ENCODE data around the gene NSUN4. TPM values are rescaled to one million over a fixed set of nuclear protein-coding genes. Genes with fewer than 3 reads are reported as not detected.

NSUN4 gene
- total RNA-seq (ENCODE audit: low replicate concordance), result 22.4 and 26.6 TPM in 2 replicates
- long read RNA-seq, full-length matches to known transcripts, result 18 of 23 reads
- long read RNA-seq, partial matches to known transcripts, result 2 of 23 reads
- long read RNA-seq, other reads (novel, unspliced or antisense), result 3 of 23 reads

GRCh38 chr1:46340404-46341221, at the start of gene NSUN4:
Gene NSUN4, plus strand, starts transcription at chr1:46340807. Its CDS starts 20 bp downstream, at chr1:46340827.
- peaks cover 15% of the 10 kb centered on the region for H3K36me3 Mint-ChIP-seq

DNA sequence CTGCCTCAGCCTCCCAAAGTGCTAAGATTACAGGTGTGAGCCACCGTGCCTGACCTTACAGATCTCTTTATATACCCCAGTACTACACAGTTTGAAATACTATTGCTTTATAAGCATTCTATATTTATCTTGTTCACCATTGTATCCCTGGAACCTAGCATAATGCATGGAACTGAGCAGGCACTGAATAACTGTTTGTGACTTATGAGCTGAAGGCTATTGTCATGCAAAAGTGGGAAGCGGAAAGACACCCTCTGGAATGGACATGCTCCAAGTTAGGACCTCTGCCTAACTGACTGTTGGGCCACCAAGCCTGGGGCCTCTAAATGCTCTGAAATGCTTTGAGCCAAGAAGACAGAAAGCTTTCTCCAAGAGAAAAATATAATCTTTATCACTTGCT, 45.3 kb upstream of the NSUN4 start:
- Mint-ChIP-seq H3K4me3 (no peak overlapping the region), H3K36me3 (peaks cover 34% of the 10 kb centered on the region), H3K9me3 (no peaks in the 10 kb centered on the region), H3K27me3 (no peaks in the 10 kb centered on the region), H3K27ac (no peak overlapping the region), H3K4me1 (ENCODE audit: unreplicated experiment) (peaks cover 7% of the 10 kb centered on the region)
- DNase-seq (ENCODE audit: extremely low spot score, unreplicated experiment), result no peak
- TF ChIP-seq, protein P1, sequence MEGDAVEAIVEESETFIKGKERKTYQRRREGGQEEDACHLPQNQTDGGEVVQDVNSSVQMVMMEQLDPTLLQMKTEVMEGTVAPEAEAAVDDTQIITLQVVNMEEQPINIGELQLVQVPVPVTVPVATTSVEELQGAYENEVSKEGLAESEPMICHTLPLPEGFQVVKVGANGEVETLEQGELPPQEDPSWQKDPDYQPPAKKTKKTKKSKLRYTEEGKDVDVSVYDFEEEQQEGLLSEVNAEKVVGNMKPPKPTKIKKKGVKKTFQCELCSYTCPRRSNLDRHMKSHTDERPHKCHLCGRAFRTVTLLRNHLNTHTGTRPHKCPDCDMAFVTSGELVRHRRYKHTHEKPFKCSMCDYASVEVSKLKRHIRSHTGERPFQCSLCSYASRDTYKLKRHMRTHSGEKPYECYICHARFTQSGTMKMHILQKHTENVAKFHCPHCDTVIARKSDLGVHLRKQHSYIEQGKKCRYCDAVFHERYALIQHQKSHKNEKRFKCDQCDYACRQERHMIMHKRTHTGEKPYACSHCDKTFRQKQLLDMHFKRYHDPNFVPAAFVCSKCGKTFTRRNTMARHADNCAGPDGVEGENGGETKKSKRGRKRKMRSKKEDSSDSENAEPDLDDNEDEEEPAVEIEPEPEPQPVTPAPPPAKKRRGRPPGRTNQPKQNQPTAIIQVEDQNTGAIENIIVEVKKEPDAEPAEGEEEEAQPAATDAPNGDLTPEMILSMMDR (conservative IDR thresholded peaks at IDR 0.05), result no peak

More at GRCh38 chr1:46340404-46341221, at the start of gene NSUN4:
- H3K9me3 Mint-ChIP-seq, result no peaks in the 10 kb centered on the region
- peak within 1 kb of the TSS; percentile 98 for H3K27ac Mint-ChIP-seq
- TF ChIP-seq, protein P1 (conservative IDR thresholded peaks at IDR 0.05), result peak; percentile 65
- DNase-seq (ENCODE audit: extremely low spot score, unreplicated experiment), result peak; percentile 89
- peak within 1 kb of the TSS; percentile 98 for H3K4me3 Mint-ChIP-seq
- peaks cover 28% of the 10 kb centered on the region for H3K4me1 Mint-ChIP-seq (ENCODE audit: unreplicated experiment)
- H3K27me3 Mint-ChIP-seq, result no peaks in the 10 kb centered on the region

GRCh38 chr1:46298387-46298786, 42.2 kb upstream of the NSUN4 start:
- TF ChIP-seq, protein P1 (conservative IDR thresholded peaks at IDR 0.05), result no peak
- no peak overlapping the region for H3K27ac Mint-ChIP-seq
- no peaks in the 10 kb centered on the region for H3K27me3 Mint-ChIP-seq
- no peaks in the 10 kb centered on the region for H3K9me3 Mint-ChIP-seq
- H3K36me3 Mint-ChIP-seq, result peaks cover 33% of the 10 kb centered on the region
- H3K4me1 Mint-ChIP-seq (ENCODE audit: unreplicated experiment), result peaks cover 19% of the 10 kb centered on the region
- H3K4me3 Mint-ChIP-seq, result peak overlapping the region; percentile 52
- DNase-seq (ENCODE audit: extremely low spot score, unreplicated experiment), result no peak

DNA sequence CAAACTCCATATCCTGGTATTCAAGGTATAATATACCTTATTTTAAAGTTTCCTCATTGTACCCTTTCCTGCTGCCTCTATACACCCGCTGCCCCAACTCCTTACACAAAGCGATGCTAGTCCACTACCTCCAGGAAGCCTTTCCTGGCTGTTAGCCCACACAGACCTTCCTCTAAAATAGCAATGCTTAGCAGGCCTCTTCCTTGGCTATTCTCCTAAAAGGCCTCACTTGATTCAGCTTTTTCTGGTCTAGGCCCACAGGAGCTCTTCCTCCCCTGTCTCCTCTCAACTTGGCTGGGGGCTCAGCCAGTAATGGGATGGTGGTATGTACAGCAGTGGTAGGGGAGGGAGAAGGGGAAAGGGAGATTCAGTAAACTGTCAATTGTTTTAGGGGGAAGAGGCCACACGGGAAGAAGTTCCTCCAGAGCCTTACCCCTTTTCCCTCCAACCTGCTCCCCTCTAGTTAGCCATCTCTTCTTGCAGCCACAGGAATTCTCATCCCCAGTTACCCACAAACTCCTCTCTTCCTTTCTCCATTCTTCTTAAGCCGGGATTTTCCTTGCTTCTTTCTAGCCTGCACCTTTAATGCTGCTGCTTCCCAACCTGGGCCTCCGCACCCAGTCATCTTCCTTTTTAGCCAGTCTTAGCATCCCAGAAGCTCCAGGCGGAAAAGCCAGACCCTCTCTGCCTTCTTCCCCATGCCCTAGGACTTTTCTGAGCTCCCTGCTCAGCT, 39.8 kb upstream of the NSUN4 start:
- Mint-ChIP-seq H3K27ac (peak overlapping the region; percentile 99), H3K4me3 (peak overlapping the region; percentile 96), H3K9me3 (no peaks in the 10 kb centered on the region), H3K4me1 (ENCODE audit: unreplicated experiment) (peaks cover 23% of the 10 kb centered on the region), H3K36me3 (peaks cover 29% of the 10 kb centered on the region), H3K27me3 (no peaks in the 10 kb centered on the region)
- DNase-seq (ENCODE audit: extremely low spot score, unreplicated experiment), result no peak
- TF ChIP-seq, protein P1 (conservative IDR thresholded peaks at IDR 0.05), result no peak

DNA sequence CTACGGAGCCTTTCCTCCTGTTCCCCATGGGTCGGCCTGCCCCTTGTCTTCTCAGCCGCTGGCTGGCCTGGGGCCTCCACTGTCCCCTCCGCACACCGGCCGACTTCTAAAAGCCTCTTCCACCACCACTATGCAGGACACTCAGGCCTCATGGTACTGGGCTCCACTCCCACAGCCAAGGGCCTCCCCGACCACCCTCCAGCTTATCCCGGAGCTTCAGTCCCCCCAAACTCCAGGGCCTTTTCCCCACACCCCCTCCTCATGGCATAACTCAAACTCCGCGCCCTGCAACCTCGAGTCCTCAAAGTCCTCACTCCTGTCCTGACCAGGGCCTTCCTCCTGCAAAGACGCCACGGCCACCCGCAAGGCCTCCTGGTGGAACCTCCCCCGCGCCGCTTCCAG, 39.2 kb upstream of the NSUN4 start:
- peaks cover 25% of the 10 kb centered on the region for H3K36me3 Mint-ChIP-seq
- H3K4me3 Mint-ChIP-seq, result peak overlapping the region; percentile 96
- H3K4me1 Mint-ChIP-seq (ENCODE audit: unreplicated experiment), result peaks cover 23% of the 10 kb centered on the region
- TF ChIP-seq, protein P1 (conservative IDR thresholded peaks at IDR 0.05), result no peak
- H3K9me3 Mint-ChIP-seq, result no peaks in the 10 kb centered on the region
- H3K27me3 Mint-ChIP-seq, result no peaks in the 10 kb centered on the region
- no peak for DNase-seq (ENCODE audit: extremely low spot score, unreplicated experiment)
- peak overlapping the region; percentile 99 for H3K27ac Mint-ChIP-seq

Measured in type B pancreatic cell (in vitro differentiated cells).